ENCODE results near the gene ALPI.
"Not testable (repeated sequence)": the region's sequence is repeated elsewhere in the genome, so short reads cannot be mapped to it uniquely, and the experiment has no call there.

DNA sequence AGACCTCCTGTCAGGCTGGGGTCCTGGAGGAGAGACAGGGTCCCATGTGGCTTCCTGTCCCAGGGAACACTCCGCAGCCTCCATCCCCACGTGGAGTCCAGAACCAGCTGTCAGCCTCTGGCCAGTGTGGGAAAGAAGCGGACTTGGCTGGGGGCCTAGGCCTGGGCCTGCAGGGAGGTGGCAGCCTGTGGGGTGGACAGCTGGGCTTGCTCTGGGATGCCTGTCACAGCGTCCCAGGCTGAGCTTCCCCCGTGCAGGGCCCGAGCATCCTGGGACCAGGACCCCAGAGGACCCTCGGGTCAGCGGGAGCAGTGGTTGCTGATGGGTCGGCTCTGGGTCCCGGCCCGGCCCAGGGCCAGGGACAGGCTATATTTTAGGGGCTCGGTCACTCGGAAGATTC is 13.5 kb upstream of the ALPI start:
- TF ChIP-seq, protein P1, sequence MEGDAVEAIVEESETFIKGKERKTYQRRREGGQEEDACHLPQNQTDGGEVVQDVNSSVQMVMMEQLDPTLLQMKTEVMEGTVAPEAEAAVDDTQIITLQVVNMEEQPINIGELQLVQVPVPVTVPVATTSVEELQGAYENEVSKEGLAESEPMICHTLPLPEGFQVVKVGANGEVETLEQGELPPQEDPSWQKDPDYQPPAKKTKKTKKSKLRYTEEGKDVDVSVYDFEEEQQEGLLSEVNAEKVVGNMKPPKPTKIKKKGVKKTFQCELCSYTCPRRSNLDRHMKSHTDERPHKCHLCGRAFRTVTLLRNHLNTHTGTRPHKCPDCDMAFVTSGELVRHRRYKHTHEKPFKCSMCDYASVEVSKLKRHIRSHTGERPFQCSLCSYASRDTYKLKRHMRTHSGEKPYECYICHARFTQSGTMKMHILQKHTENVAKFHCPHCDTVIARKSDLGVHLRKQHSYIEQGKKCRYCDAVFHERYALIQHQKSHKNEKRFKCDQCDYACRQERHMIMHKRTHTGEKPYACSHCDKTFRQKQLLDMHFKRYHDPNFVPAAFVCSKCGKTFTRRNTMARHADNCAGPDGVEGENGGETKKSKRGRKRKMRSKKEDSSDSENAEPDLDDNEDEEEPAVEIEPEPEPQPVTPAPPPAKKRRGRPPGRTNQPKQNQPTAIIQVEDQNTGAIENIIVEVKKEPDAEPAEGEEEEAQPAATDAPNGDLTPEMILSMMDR (conservative IDR thresholded peaks at IDR 0.05 in 1 of 2, IDR thresholded peaks at IDR 0.05 in 1 of 2; ENCODE audit: low read depth in 1 of 2, low read length in 2 of 2), result not testable (repeated sequence)
- TF ChIP-seq EZH2 (IDR thresholded peaks at IDR 0.05; ENCODE audit: low read length, missing control alignments), result not testable (repeated sequence)

All from fibroblast of lung (primary cell).